Neural cell (in vitro differentiated cells): ENCODE data around the gene NRF1.

Source experiments
- EZH2 ChIP-seq: fragments of 200-600, 300-800 bp; shearing (Covaris generic), sonication (generic); IDR thresholded peaks from 2 replicates; pipeline ENCODE4 v1.6.1; 2014; ENCODE audit warnings: antibody characterized with exemption, low read length, borderline replicate concordance, mild to moderate bottlenecking; ENCODE audit not compliant: insufficient read depth, poor library complexity, severe bottlenecking
- POLR2AphosphoS5 ChIP-seq: IDR thresholded peaks from 2 replicates; pipeline ENCODE4 v1.6.1; 2012
- TF ChIP-seq, protein P1 (sequence below): fragments of 450-650 bp; IDR thresholded peaks from 2 replicates; pipeline ENCODE4 v1.5.1; 2014; ENCODE audit warnings: antibody characterized with exemption, mild to moderate bottlenecking, moderate library complexity; ENCODE audit not compliant: poor library complexity, severe bottlenecking

DNA sequence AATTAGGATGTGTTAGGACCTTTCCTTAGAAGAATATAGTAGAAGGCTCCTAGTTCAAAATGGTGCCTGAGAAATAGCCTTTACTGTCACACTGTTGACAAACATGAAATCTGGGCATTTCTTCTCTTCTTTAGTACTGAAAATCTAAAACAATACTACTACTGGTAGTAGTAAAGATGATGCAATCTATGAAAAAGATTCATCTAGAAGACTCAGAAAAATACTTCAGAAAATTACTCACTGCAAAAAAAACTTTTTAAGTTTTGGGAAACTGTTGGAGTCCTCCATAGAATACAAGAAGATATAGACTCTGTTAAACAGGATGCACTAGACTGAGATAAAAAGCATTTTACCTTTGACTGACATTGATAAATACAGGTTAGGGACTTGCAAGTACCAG is 67.1 kb downstream of the NRF1 start:
- TF ChIP-seq EZH2: no peak
- TF ChIP-seq, protein P1, sequence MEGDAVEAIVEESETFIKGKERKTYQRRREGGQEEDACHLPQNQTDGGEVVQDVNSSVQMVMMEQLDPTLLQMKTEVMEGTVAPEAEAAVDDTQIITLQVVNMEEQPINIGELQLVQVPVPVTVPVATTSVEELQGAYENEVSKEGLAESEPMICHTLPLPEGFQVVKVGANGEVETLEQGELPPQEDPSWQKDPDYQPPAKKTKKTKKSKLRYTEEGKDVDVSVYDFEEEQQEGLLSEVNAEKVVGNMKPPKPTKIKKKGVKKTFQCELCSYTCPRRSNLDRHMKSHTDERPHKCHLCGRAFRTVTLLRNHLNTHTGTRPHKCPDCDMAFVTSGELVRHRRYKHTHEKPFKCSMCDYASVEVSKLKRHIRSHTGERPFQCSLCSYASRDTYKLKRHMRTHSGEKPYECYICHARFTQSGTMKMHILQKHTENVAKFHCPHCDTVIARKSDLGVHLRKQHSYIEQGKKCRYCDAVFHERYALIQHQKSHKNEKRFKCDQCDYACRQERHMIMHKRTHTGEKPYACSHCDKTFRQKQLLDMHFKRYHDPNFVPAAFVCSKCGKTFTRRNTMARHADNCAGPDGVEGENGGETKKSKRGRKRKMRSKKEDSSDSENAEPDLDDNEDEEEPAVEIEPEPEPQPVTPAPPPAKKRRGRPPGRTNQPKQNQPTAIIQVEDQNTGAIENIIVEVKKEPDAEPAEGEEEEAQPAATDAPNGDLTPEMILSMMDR: no peak
- no peak for TF ChIP-seq POLR2AphosphoS5
